ENCODE data around the gene GPR31. TPM values are rescaled to one million over a fixed set of nuclear protein-coding genes. Genes with fewer than 3 reads are reported as not detected.

The GPR31 gene
- total and polyA plus RNA-seq, 2 donors (not counting 3 experiments of a cell fraction or from before 2014, with no cell fraction given) = not detected

- BruUV-seq (replicated peaks) = no TSS peak
- ChIA-PET POLR2A (no interaction called here), CTCF (no interaction called here)
- Histone ChIP-seq H3K27me3 (ENCODE audit: control insufficient read depth in 2 of 2, insufficient read depth in 2 of 2, low read length in 2 of 2) (no peaks in the 10 kb centered on the region), H3K9me1 (replicated peaks; ENCODE audit: control insufficient read depth, extremely low read depth, insufficient read depth, low read length) (no peaks in the 10 kb centered on the region), H3K4me2 (ENCODE audit: insufficient read depth, low read length) (no peak overlapping the region), H3K27ac (ENCODE audit: insufficient read depth, low read depth, low read length) (no peak overlapping the region), H3K36me3 (ENCODE audit: control insufficient read depth in 2 of 2, extremely low read depth in 1 of 2, insufficient read depth in 2 of 2, low read length in 2 of 2) (no peaks in the 10 kb centered on the region), H3K9me3 (replicated peaks; ENCODE audit: control insufficient read depth, insufficient read depth, low read length) (no peaks in the 10 kb centered on the region), H3K4me3 (replicated peaks in 1 of 3; ENCODE audit: insufficient read depth in 1 of 3, low read depth in 1 of 3, low read length in 3 of 3) (no peak overlapping the region), H3K79me2 (ENCODE audit: control insufficient read depth, insufficient read depth, low read length) (no peaks in the 10 kb centered on the region), H3K9ac (replicated peaks; ENCODE audit: extremely low read depth, insufficient read depth, low read length) (no peak overlapping the region), H3K4me1 (ENCODE audit: control insufficient read depth, extremely low read depth, insufficient read depth, low read length) (no peaks in the 10 kb centered on the region), H4K20me1 (replicated peaks; ENCODE audit: control insufficient read depth, extremely low read depth, insufficient read depth, low read length) (no peaks in the 10 kb centered on the region), H2AFZ (ENCODE audit: low read depth, low read length) (no peak overlapping the region)
- TF ChIP-seq EZH2 (IDR thresholded peaks at IDR 0.05; ENCODE audit: borderline replicate concordance, low read depth, low read length, severe bottlenecking) = no peak
- TF ChIP-seq JUN (IDR thresholded peaks at IDR 0.05; ENCODE audit: borderline replicate concordance, insufficient read depth, insufficient read length, low read depth) = no peak
- TF ChIP-seq GATA2 (IDR thresholded peaks at IDR 0.05; ENCODE audit: insufficient read depth, insufficient read length, low read depth, low read length) = no peak
- no peak for TF ChIP-seq FOS (IDR thresholded peaks at IDR 0.05; ENCODE audit: borderline replicate concordance, insufficient read depth, low read length)
- no peak for TF ChIP-seq CTCF (IDR thresholded peaks at IDR 0.05; ENCODE audit: extremely low read depth in 1 of 2, insufficient read depth in 1 of 2, low read depth in 1 of 2, low read length in 2 of 2)
- no peak for TF ChIP-seq POLR2A (IDR thresholded peaks at IDR 0.05; ENCODE audit: low read depth, low read length)
- TF ChIP-seq, protein P1, sequence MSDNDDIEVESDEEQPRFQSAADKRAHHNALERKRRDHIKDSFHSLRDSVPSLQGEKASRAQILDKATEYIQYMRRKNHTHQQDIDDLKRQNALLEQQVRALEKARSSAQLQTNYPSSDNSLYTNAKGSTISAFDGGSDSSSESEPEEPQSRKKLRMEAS (IDR thresholded peaks at IDR 0.05; ENCODE audit: insufficient read depth, insufficient read length) = no peak
- no peak for TF ChIP-seq POLR2AphosphoS5 (IDR thresholded peaks at IDR 0.05; ENCODE audit: insufficient read depth, low read depth, low read length)
- no peak for TF ChIP-seq MYC (IDR thresholded peaks at IDR 0.05; ENCODE audit: low read depth, low read length)
- DNase-seq (ENCODE audit: low read depth, low spot score) = no peak
- intact Hi-C loops (cut with micrococcal nuclease) = no loop called here
- dilution Hi-C loops (cut with MboI; ENCODE audit: extremely low pct_ligation_motif_present, low sequenced_read_pairs) = no loop called here
- no peak for FAIRE-seq
These were observed 23.1 kb downstream of the GPR31 start for GRCh38 chr6:167134448-167135328.
